Kasumi-1 (cell line): Measurements from ENCODE around the gene NPIPB2.
"Not testable (repeated sequence)": the region's sequence is repeated elsewhere in the genome, so short reads cannot be mapped to it uniquely, and the experiment has no call there.

ENCODE experiments used
- DNase-seq, 2 experiments: peaks; one replicate each; lab custom pipeline; 2025; lab: John Stamatoyannopoulos, UW

The NPIPB2 gene

DNA sequence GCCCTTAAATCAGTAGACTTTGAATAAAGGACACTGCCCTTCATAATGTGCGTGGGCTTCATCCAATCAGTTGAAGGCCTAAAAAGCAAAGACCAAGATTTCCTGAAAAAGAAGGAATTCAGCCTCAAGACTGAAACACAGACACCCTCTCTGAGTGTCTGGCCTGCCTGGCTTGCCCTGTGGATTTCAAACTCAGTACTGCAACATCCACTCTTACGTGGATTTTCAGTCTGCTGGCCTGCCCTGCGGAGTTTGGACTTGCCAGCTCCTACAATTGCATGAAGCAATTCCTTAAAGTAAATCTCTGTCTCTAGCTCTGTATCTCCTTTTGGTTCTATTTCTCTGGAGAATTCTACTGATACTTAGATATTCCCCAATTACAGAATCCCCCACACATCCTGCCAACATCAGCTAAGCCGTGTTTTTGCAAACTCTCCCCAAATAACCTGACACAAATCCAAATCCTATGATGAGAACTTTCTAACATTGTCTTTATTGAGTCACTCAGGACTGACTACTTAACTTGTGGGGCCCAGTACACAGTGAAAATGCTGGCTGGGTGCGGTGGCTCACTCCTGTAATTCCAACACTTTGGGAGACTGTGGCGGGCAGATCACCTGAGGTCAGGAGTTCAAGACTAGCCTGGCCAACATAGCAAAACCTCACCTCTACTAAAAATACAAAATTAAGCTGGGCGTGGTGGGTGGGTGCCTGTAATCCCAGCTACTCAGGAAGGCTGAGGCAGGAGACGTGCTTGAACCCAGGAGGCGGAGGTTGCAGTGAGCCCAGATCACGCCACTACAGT is 15.9 kb upstream of the NPIPB2 start:
- DNase-seq, result no peak

DNA sequence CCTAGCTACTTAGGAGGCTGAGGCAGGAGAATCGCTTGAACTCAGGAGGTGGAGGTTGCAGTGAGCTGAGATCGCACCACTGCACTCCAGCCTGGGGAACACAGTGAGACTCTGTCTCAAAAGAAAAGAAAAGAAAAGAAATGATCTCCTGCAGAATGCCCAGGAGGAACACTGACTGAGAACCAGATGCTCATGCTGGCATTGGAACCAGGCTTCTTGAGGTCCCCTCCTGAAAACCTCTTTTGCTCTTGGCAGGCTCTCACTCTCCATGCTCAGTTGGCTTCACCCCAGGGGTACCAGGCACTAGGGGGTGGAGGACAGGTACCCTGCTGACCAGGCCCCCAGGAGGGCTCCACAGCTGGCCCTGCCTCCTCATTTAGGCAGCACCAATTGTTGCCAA is 14.7 kb upstream of the NPIPB2 start:
- DNase-seq, result no peak

DNA sequence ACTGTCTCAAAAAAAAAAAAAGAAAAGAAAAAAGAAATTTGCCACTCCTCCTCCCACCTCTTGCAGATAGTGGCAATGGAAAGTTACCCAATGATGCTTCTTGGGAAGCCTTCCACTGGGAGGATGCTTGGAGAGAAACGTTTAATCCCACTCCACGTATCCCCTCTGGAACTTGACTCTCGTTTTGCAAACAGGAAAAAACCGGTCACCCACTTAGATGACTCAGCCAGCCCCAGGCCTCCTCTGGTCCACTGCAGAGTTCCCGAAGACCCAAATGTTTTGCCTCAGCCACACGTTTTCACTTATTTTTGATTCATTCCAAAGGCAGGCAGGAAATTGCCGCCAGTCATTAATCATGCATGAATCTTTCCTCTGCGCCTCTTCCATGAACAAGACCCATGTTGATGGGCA is 13.9 kb upstream of the NPIPB2 start:
- no peak for DNase-seq

DNA sequence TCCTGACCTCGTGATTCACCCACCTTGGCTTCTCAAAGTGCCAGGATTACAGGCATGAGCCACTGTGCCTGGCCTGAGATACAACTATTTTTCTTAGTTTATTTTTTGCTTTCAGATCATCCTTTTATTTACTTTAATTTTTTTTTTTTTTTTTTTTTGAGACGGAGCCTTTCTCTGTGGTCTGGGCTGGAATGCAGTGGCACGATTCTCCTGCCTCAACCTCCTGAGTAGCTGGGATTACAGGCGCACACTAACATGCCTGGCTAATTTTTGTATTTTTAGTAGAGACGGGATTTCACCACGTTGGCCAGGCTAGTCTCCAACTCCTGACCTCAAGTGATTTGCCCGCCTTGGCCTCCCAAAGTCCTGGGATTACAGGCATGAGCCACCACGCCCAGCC is 11.7 kb upstream of the NPIPB2 start:
- not testable (repeated sequence) for DNase-seq

DNA sequence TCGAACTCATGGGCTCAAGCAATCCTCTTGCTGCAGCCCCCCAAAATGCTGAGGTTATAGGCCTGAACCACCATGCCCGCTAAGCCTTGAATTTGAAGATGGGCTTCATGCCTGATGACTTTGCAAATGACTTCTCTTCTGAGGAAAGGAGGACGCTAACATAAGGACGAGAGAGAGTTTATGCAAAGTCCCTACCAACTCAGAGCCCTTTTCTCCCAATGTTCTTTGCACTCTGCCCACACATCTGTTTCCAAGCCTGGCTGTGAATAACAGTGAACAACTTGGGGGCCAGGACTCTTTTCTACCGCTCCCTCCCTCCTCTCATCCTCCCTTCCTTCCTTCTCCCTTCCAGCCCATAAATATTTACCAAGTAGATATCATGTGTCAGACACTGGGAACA is 8.5 kb upstream of the NPIPB2 start:
- DNase-seq, result no peak

DNA sequence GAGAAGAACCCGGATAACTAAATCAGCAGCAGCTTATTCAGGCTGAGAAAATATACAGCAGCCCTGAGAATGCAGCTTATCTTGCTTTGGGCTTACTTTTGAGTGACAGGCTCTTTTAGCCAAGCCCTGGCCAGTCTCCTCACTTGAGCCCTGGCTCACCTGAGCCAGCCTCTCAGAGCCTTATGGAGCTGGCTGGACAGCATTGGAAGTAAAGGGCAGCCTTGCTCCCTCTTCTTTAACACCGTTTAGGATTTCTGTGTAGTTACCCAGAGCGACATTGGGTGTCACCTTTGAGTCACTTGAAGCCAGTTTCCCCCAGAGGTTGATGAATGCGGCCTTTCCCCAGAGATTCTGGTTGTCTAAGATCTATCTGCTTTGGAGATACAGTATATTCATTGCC is 7.7 kb upstream of the NPIPB2 start:
- peak; percentile 3 to 38 for DNase-seq

DNA sequence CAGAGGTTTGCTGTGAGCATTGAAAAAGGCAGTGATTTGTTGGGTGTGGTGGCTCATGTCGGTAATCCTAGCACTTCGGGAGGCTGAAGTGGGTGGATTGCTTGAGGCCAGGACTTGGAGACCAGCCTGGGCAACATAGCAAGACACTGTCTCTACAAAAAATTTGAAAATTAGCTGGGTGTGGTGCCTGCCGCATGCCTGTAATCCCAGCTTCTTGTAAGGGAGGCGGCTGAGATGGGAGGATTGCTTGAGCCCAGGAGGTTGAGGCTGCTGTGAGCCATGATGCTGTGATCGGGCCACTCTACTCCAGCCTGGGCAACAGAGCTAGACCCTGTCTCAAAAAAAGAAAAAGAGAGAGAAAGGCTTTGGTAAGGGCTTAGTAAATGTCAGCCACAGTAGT is 7.0 kb upstream of the NPIPB2 start:
- DNase-seq, result no peak

DNA sequence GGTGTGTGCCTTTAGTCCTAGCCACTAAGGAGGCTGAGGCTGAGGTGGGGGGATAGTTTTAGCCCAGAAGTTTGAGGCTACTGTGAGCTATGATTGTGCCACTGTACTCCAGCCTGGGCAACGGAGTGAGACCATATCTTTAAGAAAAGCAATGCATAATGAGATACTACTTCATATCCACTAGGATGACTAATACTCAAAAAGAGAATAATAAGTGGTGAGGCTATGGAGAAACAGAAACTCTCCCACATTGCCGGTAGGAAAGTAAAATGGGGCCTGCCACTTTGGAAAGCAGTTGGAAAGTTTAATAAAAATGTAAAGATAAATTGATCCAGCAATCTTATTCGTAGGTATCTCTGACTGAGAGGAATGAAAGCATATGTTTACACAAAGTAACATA is 4.6 kb upstream of the NPIPB2 start:
- DNase-seq, result no peak

DNA sequence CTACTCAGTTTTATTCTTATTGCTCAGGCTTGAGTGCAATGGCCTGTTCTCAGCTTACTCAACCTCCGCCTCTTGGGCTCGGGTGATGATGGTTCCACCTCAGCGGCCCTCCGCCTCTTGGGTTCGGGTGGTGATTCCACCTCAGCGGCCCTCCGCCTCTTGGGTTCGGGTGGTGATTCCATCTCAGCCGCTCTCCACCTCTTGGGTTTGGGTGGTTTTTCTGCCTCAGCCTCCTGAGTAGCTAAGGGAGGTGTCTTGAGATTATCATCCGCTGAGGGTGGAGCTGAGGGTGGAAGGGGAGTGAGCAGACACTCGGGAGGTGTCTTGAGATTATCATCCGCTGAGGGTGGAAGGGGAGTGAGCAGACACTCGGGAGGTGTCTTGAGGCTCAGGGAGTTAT is 14.5 kb downstream of the NPIPB2 start:
- DNase-seq, result not testable (repeated sequence)

DNA sequence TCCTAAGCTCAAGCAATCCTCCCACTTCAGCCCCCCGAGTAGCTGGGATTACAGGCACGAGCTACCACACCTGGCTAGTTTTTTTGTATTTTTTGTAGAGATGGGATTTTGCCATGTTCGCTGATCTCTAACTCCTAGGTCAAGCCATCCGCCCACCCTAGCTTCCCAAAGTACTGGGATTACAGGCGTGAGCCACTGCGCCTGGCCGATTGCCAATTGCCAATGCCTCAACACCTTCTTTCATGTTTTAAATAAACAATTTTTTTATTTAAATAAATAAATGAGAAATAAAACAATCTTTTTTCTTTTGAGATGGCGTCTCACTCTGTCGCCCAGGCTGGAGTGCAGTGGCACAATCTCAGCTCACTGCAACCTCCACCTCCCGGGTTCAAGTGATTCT is 17.8 kb downstream of the NPIPB2 start:
- not testable (repeated sequence) for DNase-seq

DNA sequence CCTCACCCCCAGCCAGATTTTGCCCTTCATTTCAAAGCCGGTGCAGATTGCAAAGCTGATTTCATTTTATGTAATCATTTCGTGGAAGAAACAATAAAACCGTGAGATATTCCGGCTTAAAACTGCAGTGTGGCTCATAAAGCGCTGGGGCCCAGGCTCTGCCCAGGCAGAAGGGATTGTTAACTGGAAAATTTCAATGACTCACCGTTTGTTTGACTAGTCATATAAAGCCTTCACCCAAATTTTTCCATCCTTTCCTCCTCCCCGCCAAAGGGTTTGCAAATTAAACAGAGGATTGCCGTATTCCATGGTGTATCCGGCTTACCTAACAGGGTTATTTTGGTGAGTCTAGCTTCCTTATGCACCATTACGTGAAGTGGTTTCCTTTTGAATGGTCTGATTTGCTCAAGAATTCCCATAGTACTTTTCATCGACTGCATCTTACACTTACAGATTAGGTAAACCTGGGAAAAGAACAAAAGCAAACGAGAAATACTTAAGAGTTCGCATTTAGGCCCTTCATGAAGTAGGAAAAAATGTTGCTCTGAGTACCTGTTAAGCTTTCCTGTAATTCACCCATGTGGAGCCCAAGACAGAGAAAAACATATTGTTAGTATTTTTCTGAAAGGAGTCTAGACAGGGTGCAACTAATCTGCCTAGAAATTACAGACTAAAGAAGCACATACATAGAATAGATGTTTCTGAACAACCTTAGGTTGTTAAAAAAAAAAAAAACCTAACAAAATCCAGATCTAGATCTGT is 25.1 kb downstream of the NPIPB2 start:
- DNase-seq, result no peak

DNA sequence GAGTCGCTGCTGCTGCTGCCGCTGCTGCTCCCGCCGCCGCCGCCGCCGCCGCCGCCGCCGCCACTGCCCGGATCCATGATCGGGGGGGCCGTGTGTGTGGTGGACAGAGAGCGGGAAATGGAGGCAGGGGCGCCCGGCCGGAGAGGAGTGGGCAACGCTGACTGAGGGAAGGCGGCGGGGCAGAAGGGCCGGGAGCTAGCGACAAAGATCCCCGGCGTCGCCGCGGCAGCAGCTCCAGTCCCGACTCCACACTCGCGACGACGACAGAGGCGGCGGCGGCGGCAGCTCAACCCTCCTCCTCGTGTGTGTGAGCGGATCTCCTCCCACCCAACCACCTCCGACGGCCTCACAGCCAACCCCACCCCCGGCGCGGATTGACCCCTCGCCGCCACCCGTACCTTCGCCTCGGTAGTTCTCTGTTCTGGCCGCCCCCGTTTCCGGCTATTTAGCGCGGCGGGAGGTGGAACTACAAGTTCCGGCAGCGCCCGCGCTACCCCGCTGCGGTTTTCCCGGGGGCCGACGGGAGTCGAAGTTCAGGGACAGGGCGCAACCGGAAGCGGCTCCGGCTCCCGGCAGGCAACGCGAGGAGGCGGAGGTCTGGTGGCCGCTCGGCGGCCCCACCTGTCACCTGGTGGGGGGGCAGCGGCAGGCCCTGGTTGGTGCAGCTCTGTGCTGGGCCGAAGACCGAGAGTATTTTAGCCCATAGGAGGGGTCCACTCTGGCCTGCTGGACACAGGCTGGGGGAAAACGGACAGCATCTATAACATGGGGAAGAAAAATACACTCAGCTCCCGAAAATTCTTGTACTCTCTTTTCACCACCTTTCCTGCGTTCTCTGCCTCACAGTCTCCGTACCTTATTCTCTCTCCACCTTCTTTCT is 26.0 kb downstream of the NPIPB2 start, which contains the start of gene GSPT1:
GSPT1 (minus strand) TSS at position 313 of the 880 bp plus-strand sequence; CDS start at position 77, 236 bp downstream.
- DNase-seq, result peak; percentile 82 to 84

DNA sequence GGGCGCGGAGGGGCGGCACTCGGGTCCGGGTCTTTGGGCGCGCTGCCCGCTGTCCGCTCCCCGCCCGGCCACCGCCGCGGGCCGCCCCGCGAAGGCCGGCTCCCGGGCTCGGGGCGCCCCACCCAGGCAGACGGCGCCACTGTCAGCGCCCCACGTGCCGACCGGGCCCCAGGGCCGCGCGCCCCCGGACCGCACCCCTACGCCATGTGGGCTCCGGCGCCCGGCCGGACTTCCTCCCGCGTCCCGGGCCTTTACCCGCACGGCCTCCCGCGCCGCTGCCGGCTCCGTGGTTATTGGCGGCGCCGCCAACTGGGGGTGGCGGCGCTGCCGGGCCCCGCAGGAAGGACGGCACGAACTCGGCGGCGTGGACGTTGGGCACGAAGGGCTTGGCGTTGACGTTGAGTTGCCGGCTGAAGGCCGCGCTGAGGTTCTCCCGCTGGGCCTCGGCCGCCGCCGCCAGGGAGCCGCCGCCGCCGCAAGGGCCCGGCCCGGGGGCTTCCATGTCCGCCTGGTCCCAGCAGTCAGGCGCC is 26.7 kb downstream of the NPIPB2 start:
- no peak for DNase-seq

DNA sequence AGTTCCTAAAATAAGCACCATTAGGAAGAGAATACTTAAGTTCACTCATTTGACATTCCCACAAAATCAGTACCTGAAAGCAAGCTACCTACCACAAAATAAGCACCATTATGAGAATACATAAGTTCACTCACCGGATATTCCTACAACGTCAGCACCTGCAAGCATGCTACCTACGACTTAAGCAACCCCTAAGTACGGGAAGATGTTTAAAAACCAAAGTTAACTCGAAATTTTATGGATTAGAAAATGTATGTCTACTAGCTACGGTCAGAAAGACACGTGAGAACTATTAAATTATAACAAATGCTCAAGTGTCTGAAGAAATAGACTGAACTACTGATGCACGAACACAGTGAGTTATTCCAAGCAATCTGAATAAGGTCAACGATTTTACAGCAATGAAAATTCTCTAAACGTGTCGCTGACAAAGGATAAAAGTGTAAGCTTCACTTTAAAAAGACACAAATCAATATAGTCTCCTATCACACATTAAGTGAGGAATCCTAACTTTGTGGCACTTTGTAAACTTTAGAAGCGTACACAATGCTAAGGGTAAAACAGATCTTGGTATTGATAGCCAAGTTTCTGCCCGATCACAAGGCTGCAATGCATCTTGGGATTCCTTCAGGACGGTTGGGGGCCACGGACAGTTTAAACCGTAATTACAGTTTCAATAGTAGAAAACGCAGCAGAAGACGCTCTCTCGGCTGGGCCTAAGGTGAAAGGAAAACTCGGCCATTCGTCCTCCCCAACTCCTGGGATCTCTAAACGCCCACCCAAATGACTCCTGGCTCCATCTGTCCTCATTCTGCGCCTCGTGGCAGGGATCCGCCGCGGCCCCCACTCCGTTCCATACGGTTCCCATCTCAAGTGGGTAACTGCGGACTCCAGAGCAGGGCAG is 27.4 kb downstream of the NPIPB2 start:
- DNase-seq, result no peak

DNA sequence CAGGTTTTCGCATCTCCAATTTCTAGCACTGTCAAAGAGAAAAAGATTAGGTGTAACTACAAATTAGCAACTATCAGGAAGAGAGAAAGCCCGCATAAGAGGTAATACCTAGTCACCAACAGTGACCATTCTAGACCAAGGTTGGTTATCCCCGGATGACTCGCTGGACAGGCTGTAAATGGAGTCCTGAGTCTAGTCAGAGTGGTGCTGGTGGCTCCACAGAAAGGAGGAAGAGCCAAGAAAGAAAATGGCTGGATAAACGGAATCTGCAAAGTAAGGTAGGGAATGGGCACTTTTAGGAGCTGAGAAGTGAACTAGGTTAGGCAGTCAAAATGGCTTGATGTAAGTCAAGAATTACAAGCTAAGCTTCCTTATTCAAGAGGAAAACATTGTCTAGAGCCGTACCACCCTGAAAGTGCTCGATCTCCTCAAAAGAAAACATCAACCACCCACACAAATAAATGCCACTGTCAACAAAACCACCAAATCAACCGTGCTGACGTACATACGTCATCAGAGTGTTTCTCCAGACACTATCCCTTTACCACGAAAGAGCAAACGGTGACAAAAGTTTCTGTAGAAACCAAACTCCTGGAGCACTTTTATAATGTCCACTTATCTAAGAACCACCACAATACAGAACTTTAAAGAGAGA is 28.3 kb downstream of the NPIPB2 start:
- DNase-seq, result no peak

DNA sequence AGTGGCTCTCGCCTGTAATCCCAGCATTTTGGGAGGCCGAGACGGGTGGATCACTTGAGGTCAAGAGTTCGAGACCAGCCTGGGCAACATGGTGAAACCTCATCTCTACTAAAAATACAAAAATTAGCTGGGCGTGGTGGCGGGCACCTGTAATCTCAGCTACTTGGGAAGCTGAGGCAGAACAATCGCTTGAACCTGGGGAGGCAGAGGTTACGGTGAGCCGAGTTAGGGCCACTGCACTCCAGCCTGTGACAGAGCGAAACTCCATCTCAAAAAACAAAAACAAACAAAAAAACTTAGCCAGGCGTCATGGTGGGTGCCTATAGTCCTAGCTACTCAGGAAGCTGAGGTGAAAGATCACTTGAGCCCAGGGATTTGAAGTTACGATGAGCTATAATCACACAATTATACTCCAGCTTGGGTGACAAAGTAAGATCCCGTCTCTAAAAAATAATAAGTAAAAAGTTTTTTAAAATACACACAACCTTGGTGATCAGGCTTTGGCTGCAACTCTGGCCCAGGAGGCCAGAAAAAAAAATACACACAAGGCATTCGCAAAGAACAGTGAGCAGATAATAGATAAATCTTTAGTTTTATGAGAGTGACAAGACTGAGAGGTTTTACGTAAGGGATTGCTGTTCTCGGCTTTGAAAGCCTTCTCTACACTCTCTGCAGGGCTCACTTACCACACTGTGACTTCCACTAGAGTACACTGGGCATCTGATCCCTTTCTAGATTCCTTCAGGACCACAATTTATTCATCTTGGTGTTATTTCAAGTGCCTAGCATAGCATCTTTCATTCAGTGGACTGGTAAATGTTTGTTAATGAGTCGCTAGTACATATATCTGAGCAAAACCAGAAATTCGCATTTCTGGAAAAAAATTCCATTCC is 31.9 kb downstream of the NPIPB2 start:
- DNase-seq, result no peak

DNA sequence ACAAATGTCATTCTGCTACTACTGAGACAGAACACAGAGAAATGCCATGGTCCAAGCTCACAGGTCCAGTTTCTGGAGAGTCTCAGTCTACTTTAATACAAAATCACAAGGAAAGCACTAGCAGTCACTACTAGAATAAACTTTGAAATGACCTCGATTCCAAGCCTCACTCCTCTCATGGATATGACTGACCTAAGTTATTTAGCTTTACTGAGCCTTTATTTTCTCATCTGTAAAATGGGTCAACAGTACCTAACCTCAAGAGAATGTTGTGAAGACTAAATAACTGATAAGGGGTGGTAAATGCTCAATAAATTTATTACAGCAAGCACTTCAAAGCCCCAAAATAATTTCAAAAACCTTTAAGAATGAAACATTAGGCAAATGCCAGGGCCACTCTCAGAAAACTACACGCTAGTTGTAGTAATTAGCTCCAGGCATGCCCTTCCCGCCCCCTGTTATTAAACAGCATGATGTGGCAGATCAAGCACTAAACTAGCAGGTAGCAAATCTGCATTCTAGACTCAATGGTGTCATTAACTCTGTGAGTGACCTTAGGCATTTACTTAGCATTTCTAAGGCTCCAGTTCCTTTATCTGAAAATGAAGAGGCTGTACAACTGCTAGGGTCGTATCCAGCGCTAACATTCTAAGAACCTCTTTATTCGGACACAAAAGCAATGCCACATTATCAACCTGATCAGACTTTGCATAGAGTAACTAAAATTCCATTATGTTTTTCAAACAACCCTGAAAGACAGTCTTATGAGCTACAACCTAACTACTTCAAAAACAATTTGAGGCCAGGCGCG is 34.5 kb downstream of the NPIPB2 start:
- DNase-seq, result no peak

DNA sequence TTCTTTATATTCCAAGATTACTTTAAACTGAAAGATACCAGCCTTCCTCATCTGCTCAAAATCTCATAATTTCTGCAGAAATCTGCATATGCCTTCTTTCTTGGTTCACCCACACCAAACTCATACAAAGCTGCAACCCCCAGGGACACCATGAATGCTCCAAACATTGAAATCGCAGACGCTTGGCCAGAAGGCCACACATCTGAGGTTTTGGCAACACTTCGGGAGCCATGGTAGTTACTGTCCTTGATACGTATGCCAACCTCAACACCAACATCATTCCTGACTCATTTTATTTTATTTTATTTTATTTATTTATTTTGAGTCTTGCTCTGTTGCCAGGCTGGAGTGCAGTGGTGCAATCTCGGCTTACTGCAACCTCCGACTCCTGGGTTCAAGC is 37.9 kb downstream of the NPIPB2 start:
- DNase-seq, result no peak

DNA sequence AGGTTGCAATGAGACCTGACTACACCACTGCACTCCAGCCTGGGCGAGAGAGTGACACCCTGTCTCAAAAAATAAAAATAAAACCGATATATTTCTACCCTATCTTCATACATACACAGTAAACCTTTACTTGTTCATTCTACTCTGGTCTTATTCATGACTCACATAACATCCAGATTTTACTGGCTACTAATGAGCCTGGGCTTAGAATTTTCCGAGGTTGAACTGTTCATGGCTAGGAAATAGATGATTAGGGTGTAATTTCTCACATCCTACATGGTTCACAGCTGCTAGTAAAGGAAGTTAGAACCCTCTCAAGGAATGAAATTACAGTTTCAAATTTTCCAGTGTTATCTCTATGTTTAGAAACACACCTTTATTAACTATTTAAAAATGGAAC is 40.8 kb downstream of the NPIPB2 start:
- no peak for DNase-seq
